Suppressor macrophage treated with lipopolysaccharide for 1 hour (primary cell): ENCODE results near the gene CNN1.
A peak's percentile ranks its signal among the peaks of the same experiment; 100 is the strongest.
"Not testable (repeated sequence)": the region's sequence is repeated elsewhere in the genome, so short reads cannot be mapped to it uniquely, and the experiment has no call there.

ENCODE experiments used
- DNase-seq, 3 donors: peaks; one replicate each; pipeline ENCODE4 v3.0.0-alpha.2; 2020 to 2022

CNN1 gene

DNA sequence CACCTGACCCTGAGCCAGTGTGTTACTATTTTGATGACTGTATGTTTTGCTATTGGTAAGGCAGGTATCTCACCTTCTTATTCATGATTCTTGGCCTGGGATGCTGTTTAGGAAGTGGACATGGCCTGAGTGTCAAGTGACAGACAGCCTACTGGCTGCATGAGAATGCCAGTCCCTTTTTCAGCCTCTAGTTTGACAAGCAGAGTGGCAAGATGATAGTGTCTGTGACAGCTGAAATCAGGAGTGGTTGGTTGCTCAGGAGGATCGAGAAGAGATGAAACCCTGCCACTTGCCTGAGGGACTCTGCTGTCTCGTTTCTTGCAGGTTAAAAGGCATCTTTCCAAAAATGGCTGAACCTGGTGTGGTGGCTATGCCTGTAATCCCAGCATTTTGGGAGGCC lies 27.5 kb downstream of the CNN1 start:
- DNase-seq: no peak

DNA sequence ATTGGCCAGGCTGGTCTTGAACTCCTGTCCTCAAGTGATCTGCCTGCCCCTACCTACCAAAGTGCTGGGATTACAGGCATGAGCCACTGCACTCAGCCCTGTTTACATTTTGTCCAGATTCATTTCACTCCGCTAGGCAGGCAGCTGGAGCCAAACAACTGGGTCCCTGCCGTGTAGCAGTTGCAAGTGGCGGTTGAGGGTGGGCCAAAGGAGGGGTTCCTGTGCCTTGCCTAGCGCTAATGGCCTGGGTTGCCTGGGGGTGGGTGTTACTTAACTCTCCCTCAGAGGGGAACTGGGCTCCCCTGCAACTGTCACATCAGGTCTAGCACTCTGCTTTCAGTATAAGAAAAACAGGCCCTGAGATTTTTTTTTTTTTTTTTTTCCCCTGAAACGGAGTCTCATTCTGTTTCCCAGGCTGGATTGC lies 31.4 kb downstream of the CNN1 start:
- peak; percentile 27 to 40 (median 37) for DNase-seq

DNA sequence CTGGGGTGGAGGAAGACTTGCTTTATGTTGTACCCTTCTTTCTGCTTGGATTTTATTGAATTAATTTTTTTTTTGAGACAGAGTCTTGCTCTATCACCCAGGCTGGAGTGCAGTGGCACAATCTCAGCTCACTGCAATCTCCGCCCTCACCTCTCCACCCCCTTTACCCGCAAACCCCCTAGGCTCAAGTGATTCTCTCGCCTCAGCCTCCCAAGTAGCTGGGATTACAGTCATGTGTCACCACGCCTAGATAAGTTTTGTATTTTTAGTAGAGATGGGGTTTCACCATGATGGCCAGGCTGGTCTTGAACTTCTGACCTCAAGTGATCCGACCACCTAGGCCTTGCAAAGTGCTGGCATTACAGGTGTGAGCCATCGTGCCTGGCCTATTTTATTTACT lies 34.7 kb downstream of the CNN1 start:
- DNase-seq: not testable (repeated sequence)

DNA sequence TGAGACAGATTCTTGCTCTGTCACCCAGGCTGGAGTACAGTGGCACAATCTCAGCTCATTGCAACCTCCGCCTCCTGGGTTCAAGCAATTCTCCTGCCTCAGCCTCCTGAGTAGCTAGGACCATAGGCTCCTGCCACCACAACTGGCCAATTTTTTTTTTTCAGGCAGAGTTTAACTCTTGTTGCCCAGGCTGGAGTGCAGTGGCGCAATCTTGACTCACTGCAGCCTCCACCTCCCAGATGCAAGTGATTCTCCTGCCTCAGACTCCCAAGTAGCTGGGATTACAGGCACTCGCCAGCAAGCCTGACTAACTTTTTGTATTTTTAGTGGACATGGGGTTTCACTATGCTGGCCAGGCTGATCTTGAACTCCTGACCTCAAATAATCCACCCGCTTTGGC lies 35.1 kb downstream of the CNN1 start:
- DNase-seq: peak in 1 of 3 donors; percentile 28

DNA sequence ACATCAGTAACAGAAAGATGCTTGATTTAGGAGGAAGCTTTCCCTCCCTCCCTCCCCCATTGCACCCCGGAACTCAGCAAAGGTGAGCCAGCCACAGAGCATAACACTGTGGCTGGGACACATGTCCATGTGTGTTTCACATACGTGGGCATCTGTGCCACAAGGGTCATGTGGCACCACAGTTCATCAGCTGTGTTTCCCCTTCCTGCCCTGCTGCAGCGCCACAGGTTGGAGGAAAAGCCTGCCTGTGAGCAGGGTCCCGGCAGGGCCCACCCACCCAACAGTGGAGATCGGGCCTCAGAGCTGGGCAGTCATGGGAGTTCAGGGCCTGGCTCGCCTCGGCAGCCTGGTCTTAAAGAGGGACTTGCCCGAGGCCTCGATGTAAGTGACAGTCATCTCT lies 36.0 kb downstream of the CNN1 start:
- no peak for DNase-seq

DNA sequence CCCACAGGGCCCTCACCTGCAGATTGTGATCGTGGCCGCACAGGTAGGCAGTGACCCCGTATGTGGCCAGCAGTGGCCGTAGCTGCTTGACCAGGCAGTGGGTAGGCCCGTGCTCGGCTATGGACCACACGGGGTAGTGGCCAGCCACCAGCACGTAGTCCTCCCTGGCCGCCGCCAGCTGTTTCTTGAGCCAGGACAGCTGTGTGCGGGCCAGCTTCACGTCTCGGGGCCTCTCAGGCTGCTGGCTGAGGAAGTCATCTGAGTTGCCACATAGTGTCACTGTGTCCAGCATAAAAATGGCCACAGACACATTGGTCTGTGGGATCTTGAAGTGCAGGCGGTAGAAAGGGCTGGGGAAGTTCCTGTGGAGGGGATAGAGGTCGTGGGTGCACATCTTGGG lies 37.6 kb downstream of the CNN1 start:
- DNase-seq: peak; percentile 32 to 49 (median 42)

DNA sequence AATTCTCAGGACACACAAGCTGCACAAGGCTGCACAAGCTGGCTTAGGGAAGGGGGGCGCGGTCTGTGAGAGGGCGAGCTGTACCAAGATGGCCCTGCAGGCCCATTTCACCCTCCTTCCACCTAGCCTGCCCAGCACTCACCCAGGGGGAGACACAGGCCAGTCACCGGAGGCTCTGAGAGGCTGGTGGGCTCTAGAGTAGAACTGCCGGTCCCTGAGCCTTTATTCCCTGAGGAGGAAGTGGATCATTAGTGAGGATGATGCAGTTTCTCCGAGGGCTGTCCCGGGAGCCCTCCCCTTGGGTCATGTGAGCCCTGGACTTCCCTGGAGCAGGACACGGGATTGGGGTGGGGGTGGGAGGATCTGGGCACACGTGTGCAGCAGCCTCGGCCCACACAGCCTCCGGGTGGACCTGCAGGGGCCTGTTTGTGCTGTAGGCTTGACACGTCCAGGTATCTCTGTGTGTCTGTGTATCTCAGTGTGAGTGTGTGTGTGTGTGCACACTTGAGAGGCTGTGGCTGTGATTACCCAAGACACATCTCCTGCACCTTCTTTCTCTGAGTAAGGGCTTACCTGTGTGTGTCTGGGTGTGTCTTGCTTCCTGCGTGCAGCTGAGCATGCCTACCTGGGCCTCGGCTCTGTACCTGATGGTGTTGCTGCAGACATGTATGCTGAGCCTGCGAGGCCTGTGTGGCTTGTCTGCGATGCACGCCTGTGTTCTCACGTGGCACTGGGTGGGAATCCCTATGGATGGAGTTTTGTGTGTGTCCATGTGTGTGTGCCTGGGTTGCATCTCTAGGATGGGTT lies 39.0 kb downstream of the CNN1 start, which contains the start of gene ACP5:
Gene ACP5, minus strand, starts transcription at position 195 of the 807 bp plus-strand sequence. CDS start 328 bp downstream, outside the sequence.
- DNase-seq: peak; percentile 71 to 86 (median 73)

DNA sequence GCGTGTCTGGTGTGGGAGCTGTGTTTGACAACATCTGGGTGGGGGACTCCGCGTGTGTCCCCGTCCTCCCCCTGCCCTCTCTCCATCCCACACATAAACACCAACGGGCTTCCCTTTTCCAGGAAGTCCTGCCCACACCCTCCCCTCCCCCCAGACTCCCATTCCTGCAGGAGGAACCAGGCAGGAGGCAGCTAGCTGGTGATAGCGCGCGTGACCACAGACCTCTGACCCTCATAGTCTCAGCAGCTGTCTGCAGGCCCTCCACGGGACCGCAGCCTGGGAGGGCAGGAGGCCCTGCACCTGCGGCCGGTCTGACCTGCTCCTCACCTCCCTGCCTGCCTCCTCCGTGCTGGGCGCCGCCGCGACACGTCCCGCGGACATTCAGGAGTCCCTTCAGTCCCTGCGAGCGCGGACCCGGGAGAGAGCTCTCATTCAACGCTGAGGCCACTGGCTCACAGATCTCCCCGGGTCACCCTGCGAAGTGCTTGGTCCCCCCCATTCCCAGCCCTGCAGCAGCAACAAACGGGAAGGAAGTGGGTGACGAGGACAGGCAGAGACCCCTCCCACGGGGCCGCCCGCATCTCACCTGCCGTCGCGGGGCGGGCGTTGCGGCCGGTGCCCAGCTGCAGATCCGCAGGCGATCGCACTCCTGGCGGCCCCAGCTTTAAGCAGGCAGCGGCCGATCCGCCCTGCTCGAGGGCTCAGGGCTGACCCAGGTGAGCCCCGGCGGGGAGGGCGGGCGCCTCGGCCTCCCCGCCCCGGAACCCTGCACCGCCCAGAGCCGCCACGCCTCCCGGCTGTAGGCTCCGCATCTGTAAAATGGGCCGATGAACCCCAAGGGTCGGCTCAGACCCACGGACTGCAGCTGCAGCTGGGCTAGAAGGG lies 39.8 kb downstream of the CNN1 start:
- peak; percentile 54 to 75 (median 57) for DNase-seq

DNA sequence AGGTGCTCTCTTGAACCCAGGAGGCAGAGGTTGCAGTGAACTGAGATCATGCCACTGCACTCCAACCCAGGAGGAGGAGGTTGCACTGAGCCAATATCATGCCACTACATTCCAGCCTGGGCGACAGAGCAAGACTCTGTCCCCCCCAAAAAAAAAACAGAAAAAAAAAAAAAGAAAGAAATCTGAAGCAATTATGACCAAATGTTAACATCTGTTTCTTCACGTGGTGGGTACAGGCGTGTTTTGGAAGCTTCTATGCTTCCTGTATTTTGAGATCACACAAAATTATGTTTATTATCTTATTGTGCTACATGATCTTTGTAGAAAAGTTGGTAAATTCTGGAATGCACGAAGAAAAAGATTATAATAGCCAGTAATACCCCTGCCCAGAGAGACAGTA lies 41.5 kb downstream of the CNN1 start:
- peak in 1 of 3 donors; percentile 67 for DNase-seq

DNA sequence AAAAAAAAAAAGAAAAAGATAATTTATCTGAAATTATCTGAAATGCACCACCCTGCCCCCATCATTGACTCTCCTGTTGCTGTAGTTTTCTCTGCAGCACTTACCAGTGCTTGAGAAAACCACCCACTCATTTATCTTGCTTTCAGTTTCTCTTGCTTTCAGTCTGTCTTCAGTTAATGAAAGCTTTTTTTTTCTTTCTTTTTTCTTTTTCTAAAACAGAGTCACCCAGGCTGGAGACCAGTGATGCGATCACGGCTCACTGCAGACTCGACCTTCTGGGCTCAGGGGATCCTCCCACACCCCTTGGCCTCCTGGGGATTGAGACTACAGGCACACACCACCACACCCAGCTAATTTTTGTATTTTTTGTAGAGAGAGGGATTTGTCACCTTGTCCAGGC lies 43.1 kb downstream of the CNN1 start:
- peak; percentile 71 to 92 (median 77) for DNase-seq

DNA sequence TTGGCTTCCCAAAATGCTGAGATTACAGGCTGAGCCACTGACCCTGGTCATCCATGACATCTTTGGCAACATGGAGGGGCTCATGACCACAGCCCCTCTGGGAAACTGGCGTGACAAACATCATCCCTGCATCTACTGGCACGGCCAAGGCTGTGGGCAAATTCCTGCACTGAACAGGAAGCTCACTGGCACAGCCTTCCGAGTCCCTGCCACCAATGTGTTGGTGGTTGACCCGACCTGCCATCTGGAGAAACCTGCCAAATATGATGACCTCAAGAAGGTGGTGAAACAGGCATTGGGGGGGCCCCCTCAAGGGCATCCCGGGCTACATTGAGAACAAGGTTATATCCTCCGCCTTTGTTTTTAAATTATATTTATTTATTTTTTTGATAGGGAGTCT lies 47.7 kb downstream of the CNN1 start:
- no peak for DNase-seq

DNA sequence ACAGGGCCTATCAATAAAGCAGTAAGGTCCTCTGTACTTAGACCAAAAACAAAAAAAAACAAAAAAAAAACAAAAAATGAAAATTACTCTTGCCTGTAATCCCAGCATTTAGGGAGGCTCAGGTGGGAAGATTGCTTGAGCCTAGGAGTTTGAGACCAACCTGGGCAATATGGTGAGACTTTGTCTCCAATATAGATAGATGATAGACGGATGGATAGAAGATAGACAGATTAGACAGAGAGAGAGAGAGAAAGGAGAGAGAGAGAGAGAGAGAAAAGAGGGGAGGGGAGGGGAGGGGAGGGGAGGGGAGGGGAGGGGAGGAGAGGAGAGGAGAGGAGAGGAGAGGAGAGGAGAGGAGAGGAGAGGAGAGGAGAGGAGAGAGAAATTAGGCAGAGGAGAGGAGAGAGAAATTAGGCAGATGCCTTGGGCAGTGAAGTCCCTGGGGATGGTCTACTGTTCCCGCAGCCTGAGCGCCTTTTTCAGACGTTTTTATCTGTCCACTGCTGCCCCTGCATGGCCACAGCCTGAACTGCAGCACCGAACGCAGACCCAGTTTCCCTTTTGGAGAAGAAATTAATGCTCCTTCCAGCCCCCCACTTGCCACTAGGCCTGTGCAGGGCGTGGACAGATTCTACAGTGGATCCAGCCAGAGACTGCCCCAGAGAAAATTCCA lies 48.8 kb downstream of the CNN1 start:
- peak; percentile 80 to 86 (median 85) for DNase-seq

DNA sequence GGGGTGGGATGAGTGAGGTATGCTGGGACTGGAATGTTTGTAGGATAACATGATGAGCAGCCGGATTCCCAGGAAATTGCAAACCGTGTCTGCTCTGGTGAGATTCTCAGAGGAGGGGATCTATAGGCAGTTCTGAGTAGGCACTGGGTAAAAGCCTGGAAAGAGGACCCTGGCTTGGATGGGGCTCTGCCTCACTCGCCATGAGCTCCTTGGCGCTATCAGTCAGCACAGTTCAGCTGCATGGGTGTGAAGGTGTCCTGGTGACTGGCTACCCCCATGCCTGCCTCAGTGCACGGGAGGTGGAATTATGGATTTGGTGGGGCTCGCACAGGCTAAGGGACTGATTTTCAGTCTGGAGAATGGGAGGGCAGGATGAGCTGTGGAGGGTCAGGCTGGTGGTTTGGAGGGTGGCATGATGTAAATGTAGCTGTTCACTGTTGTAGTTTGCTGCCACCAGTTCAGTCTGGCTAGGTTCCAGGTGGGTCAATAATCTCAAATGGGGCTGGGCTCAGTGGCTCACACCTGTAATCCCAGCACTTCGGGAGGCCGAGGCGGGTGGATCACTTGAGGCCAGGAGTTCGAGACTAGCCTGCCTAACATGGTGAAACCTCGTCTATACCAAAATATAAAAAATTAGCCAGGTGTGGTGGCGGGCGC lies 49.5 kb downstream of the CNN1 start:
- DNase-seq: no peak

DNA sequence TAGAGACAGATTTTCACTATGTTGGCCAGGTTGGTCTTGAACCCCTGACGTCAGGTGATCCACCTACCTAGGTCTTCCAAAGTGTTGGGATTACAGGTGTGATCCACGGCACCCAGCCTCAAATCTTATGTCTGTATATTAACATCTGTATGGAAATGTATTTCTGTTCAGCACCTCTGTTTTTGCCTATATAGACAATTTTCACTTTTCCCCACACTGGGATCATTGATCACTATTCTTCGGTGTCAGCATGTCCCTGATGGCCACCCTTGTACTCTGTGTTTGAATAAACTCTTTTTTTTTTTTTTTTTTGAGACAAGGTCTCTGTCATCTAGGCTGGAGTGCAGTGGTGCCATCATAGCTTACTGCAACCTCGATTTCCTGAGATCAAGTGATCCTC lies 55.4 kb downstream of the CNN1 start:
- no peak for DNase-seq

DNA sequence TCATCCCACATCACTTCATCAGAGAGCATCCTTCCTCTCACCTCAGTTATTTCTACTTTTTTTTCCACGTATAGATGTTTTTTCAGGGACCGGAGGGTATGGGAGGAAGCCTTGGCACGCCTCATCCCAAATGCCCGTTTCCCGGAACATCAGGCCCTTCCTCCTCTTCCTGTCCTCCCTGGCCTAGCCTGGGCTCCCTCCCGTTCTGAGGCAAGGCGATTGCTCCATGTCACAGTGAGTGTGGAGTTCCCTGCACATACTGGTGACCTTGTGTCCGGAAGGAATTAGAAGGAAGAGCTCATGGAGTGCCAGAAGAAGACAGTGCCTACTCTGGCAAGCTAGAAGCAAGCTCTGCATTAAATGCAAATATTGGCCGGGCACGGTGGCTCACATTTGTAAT lies 57.5 kb downstream of the CNN1 start:
- DNase-seq: no peak

DNA sequence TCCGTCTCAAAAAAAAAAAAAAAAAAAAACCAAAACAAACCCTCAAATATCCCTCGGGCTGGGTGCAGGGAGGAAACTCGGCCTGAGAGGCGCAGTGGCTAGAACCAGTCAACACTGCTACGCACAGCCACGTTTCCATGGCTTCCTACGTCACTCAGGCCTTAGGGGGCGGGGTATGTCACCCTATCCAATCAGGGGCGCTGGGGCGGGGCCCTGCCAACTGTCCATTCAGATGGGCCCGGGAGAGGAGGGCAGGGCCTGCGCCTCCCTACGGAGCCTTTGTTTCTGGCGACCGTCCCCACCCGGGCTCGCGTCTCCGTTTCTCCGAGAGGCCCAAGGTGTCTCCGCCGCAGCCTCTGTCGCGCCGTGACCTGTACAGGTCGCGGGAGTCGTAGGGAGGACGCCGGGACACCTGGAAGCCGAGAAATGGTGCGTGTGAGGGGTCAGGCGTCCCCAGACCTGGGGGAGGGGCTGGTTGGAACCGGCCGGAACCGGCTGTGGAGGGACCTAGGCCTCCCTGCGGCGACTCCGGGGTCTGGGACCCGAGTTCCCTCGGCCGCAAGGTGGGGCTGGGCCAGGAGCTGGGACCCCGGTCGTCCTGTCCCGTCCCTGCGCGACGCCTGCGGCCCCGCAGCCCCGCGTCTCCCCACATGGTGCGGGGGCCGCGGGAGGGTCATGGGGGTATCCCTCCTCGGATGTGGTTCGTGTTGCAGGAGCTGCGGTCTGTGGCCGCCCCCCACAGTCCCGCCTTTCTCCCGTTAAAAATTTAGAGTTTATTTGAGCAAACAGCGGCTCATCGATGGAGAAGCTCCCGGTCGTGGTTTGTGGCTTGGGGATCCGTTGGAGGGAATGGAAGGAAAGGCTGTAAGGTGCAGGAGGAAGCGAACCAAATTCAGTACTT lies 58.8 kb downstream of the CNN1 start, which contains the start of gene ZNF627:
Gene ZNF627, plus strand, starts transcription at position 282 of the 901 bp plus-strand sequence. Its CDS starts 145 bp downstream, at position 427.
- DNase-seq: peak; percentile 99

DNA sequence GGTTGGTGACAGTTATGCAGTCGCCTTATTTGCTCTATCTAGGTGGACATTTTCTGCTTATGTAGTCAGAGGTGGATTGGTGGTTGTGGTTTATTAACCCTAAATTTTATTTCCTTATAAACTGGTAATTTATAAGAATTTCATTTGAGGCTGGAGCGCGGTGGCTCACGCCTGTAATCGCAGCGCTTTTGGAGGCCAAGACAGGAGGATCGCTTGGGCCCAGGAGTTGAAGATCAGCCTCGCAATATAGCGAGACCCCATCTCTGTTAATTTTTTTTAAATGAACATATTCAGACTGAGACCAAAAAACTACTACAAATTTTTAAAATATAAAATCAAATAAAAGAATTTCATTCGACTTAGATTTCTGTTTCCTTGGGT lies 59.4 kb downstream of the CNN1 start:
- no peak for DNase-seq

DNA sequence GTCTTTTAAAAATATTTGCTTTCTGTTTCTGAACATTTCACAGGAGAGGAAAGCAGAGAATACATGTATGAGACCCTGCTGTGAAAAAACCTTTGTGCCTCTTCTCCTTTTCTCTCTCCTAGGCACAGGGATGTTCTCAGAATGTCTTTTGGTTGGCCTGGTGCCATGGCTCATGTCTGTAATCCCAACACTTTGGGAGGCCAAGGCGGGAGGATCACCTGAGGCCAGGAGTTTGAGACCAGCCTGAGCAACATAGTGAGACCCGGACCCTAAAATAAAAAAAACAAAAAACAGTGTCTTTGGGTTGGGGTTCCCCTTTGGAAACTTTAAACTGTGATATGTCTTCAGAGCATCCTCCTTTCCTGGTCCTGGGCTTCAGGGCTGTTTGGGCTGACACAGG lies 60.1 kb downstream of the CNN1 start:
- no peak for DNase-seq

DNA sequence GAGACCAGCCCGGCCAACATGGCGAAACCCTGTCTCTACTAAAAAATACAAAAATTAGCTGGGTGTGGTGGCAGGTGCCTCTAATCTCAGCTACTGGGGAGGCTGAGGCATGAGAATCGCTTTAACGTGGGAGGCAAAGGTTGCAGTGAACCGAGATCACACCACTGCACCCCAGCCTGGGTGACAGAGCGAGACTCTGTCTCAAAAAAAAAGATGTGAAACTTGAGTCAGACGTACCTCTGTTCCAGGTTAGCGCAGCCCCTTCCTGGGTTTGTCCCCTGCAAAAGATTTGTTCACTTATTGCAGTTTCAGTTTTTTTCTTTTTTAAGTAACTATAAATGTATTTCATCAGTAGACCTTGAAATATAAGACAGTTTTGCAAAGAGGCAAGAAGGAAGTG lies 61.1 kb downstream of the CNN1 start:
- DNase-seq: not testable (repeated sequence)
